Liver (tissue), 9 donors: ENCODE measurements around the gene S1PR4. TPM values are rescaled to one million over a fixed set of nuclear protein-coding genes. Genes with fewer than 3 reads are reported as not detected.

ENCODE experiments used
- DNase-seq: peaks from one replicate; pipeline ENCODE4 v3.0.0-alpha.2; 2017; ENCODE audit warnings: low spot score
- H3K27ac ChIP-seq, 2 donors: one replicate each; pipeline ENCODE4 v1.7.0; 2013; ENCODE audit warnings: inconsistent platforms in 2 of 2, low read length in 2 of 2, control low read depth in 1 of 2, low read depth in 1 of 2, mild to moderate bottlenecking in 1 of 2
- H3K27me3 ChIP-seq, 4 donors: one replicate each; pipeline versions ENCODE4 v1.6.1 to v1.7.0; 2013; ENCODE audit warnings: low read length in 3 of 4, inconsistent platforms in 1 of 4, mild to moderate bottlenecking in 1 of 4, moderate library complexity in 1 of 4; ENCODE audit not compliant: control insufficient read depth in 4 of 4, insufficient read depth in 4 of 4
- H3K36me3 ChIP-seq, 4 donors: one replicate each; pipeline versions ENCODE4 v1.6.1 to v1.7.0; 2013; ENCODE audit warnings: low read length in 3 of 4, mild to moderate bottlenecking in 3 of 4, low read depth in 1 of 4, moderate library complexity in 1 of 4; ENCODE audit not compliant: control insufficient read depth in 4 of 4, insufficient read depth in 3 of 4
- H3K4me1 ChIP-seq, 4 donors: one replicate each; pipeline versions ENCODE4 v1.6.1 to v1.7.0; 2013; ENCODE audit warnings: low read length in 3 of 4, mild to moderate bottlenecking in 3 of 4, moderate library complexity in 1 of 4; ENCODE audit not compliant: control insufficient read depth in 4 of 4, insufficient read depth in 4 of 4
- H3K4me3 ChIP-seq, 3 donors: one replicate each; pipeline versions ENCODE4 v1.6.1 to v1.7.0; 2013; ENCODE audit warnings: low read length in 3 of 3, control low read depth in 1 of 3, low read depth in 1 of 3, mild to moderate bottlenecking in 1 of 3
- H3K9ac ChIP-seq, 2 donors: one replicate each; pipeline ENCODE4 v1.7.0; 2013; ENCODE audit warnings: low read length in 2 of 2, mild to moderate bottlenecking in 2 of 2, moderate library complexity in 2 of 2, control low read depth in 1 of 2, low read depth in 1 of 2
- H3K9me3 ChIP-seq, 4 donors: one replicate each; pipeline versions ENCODE4 v1.6.1 to v1.7.0; 2013; ENCODE audit warnings: low read length in 3 of 4; ENCODE audit not compliant: control insufficient read depth in 4 of 4
- EGR1 ChIP-seq, 2 donors: IDR thresholded peaks; 2 replicates each; pipeline ENCODE4 v1.6.1; 2016 to 2018; ENCODE audit warnings: antibody characterized with exemption in 2 of 2, low read depth in 2 of 2
- FOXA2 ChIP-seq: IDR thresholded peaks from 2 replicates; pipeline ENCODE4 v1.6.1; 2016; ENCODE audit warnings: antibody characterized with exemption
- GABPA ChIP-seq, 2 donors: IDR thresholded peaks in 1 of 2; conservative IDR thresholded peaks in 1 of 2; 2 replicates each; pipeline ENCODE4 v1.6.1; 2016; ENCODE audit warnings: antibody characterized with exemption in 2 of 2, mild to moderate bottlenecking in 1 of 2, moderate library complexity in 1 of 2
- HNF4G ChIP-seq: IDR thresholded peaks from 2 replicates; pipeline ENCODE4 v1.6.1; 2016; ENCODE audit warnings: antibody characterized with exemption
- JUND ChIP-seq, 2 donors: IDR thresholded peaks; 2 replicates each; pipeline ENCODE4 v1.6.1; 2016; ENCODE audit warnings: antibody characterized with exemption in 2 of 2
- NR2F2 ChIP-seq: IDR thresholded peaks from 2 replicates; pipeline ENCODE4 v1.6.1; 2016; ENCODE audit warnings: antibody characterized with exemption
- RAD21 ChIP-seq, 2 donors: IDR thresholded peaks; 2 replicates each; pipeline ENCODE4 v1.6.1; 2016; ENCODE audit warnings: antibody characterized with exemption in 2 of 2, mild to moderate bottlenecking in 2 of 2
- RXRA ChIP-seq, 2 donors: IDR thresholded peaks; 2 replicates each; pipeline ENCODE4 v1.6.1; 2017 to 2018; ENCODE audit warnings: antibody characterized with exemption in 2 of 2, mild to moderate bottlenecking in 1 of 2
- SP1 ChIP-seq: IDR thresholded peaks from 2 replicates; pipeline ENCODE4 v1.6.1; 2018; ENCODE audit warnings: antibody characterized with exemption, mild to moderate bottlenecking
- TAF1 ChIP-seq: conservative IDR thresholded peaks from 2 replicates; pipeline ENCODE4 v1.6.1; 2016; ENCODE audit warnings: antibody characterized with exemption, mild to moderate bottlenecking
- WGBS: extraction: QIAGEN DNeasy Blood & Tissue Kit; methylation state at CpG from one replicate; pipeline ENCODE4 v1.1.7; 2013; 5-methylcytosine and 5-hydroxymethylcytosine counted together
- polyA plus RNA-seq, 2 donors: library from polyadenylated mRNA; stranded (reverse) in 1 of 2; unstranded in 1 of 2; fragments of 200-250 nt in 1 of 2; fragments of >200 nt in 1 of 2; fragmentation: Nextera tagmentation in 1 of 2; extraction: Ambion mirVana in 1 of 2; gene quantifications; one replicate each; pipeline versions ENCODE4 v1.2.1 to v1.2.3, GENCODE V29; 2013 to 2015
- total RNA-seq, 2 donors: library from RNA; depleted of rRNA; stranded (reverse); fragments of >200 nt; gene quantifications; one replicate each; pipeline ENCODE4 v1.2.3, GENCODE V29; 2014
- TF ChIP-seq, protein P1 (sequence below): fragments of 150-350 bp; IDR thresholded peaks from 2 replicates; pipeline ENCODE4 v1.5.1; 2017; ENCODE audit warnings: improper control_type of control experiment, low read depth, low read length; ENCODE audit not compliant: missing input control
- donor health status: healthy.
- donor health status: healthy.
- donor health status: healthy.
- donor health status: healthy.
- donor health status: healthy.

S1PR4 gene
- total and polyA plus RNA-seq, 4 donors, result 0.93 to 11.0 (median 2.1) TPM

DNA sequence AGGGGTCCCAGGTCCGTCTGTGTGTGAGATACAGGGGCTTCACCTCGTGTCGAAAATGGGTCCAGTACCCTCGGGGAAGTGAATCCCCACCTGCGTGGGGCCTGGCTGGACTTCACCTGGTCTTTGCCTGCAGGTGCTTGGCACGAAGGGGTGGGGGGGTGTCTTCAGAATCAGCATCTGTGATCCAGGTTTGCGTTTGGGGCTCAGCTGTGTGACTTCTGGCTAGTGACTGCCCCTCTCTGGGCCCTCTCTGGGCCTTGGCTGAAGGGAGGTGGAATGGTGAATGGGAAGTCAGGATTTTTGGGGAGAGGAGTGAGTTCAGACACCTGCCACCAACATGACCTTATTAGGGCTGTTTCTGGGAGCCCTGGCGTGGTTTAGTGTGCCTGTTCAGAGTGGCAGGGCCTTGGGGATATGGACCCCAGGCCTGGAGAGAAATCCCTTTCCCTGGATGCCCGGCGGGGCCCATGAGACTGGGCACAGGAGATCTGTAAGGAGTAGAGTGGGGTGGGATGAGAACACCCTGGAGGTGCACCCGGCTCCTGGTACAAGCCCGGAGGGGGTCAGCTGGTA lies 48.6 kb downstream of the S1PR4 start:
- no peak for TF ChIP-seq TAF1
- Histone ChIP-seq H3K36me3 (no peaks in the 10 kb centered on the region), H3K27me3 (peaks cover 0 to 8% (median under 1%) of the 10 kb centered on the region in 4 donors), H3K4me1 (peaks cover 0 to 2% (median 0%) of the 10 kb centered on the region in 4 donors), H3K27ac (no peak overlapping the region), H3K9me3 (no peaks in the 10 kb centered on the region), H3K9ac (no peak overlapping the region), H3K4me3 (no peak overlapping the region)
- 67% methylated on average over 12 of the region's 12 CpGs for WGBS
- DNase-seq, result no peak

DNA sequence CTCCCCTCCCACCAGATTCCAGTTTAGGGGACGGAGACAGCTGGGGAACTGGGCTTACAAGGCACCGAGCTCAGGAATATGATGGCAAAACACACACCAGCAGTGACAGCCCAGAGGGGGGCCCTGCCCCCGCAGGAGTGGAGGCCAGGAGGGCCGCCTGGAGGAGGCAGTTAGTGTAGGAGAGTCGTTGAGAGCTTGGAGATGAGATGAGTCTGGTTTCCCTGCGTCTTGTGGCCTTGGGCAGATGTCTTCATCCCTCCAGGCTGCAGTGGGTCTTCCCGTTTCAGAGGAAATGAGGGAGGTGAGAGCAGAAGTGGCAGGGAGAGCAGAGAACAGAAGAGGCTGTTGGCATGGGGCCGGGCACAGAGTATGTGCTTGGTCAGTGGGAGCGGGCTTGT lies 50.8 kb downstream of the S1PR4 start:
- TF ChIP-seq, protein P1, sequence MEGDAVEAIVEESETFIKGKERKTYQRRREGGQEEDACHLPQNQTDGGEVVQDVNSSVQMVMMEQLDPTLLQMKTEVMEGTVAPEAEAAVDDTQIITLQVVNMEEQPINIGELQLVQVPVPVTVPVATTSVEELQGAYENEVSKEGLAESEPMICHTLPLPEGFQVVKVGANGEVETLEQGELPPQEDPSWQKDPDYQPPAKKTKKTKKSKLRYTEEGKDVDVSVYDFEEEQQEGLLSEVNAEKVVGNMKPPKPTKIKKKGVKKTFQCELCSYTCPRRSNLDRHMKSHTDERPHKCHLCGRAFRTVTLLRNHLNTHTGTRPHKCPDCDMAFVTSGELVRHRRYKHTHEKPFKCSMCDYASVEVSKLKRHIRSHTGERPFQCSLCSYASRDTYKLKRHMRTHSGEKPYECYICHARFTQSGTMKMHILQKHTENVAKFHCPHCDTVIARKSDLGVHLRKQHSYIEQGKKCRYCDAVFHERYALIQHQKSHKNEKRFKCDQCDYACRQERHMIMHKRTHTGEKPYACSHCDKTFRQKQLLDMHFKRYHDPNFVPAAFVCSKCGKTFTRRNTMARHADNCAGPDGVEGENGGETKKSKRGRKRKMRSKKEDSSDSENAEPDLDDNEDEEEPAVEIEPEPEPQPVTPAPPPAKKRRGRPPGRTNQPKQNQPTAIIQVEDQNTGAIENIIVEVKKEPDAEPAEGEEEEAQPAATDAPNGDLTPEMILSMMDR, result no peak
- TF ChIP-seq FOXA2 (no peak), JUND (IDR thresholded peaks at IDR 0.05) (no peak), HNF4G (no peak), RXRA (IDR thresholded peaks at IDR 0.05) (no peak), GABPA (IDR thresholded peaks at IDR 0.05 in 1 of 2, conservative IDR thresholded peaks at IDR 0.05 in 1 of 2) (no peak), EGR1 (IDR thresholded peaks at IDR 0.05; ENCODE audit: low read depth in 2 of 2) (no peak), SP1 (no peak), RAD21 (IDR thresholded peaks at IDR 0.05) (no peak), NR2F2 (no peak)
- Histone ChIP-seq H3K9me3 (no peaks in the 10 kb centered on the region), H3K4me1 (no peaks in the 10 kb centered on the region), H3K36me3 (no peaks in the 10 kb centered on the region), H3K27me3 (peaks cover 0 to 8% (median under 1%) of the 10 kb centered on the region in 4 donors), H3K9ac (no peak overlapping the region), H3K4me3 (no peak overlapping the region), H3K27ac (no peak overlapping the region)
- WGBS, result 57% methylated on average over 9 of the region's 9 CpGs
- DNase-seq, result no peak

Other genes starting within 250 kb of the S1PR4 start
- 1 to 10 TPM; 2.6 to 3.5 TPM for gene ZNF77, start 233.8 kb upstream of the S1PR4 start, total RNA-seq
- gene ZNF77, start 233.8 kb upstream of the S1PR4 start, polyA plus RNA-seq, result 1 to 10 TPM in 1 of 2 donors, under 1 TPM in 1; 0.90 to 1.1 TPM
- gene TLE6, start 201.2 kb upstream of the S1PR4 start, total RNA-seq, result 1 to 10 TPM in 1 of 2 donors, under 1 TPM in 1; 0.47 to 1.7 TPM
- gene TLE6, start 201.2 kb upstream of the S1PR4 start, polyA plus RNA-seq, result 1 to 10 TPM in 1 of 2 donors, under 1 TPM in 1; 0.78 to 2.8 TPM
- 1 to 10 TPM; 4.5 to 9.3 TPM for gene TLE2, start 149.5 kb upstream of the S1PR4 start, total RNA-seq
- gene TLE2, start 149.5 kb upstream of the S1PR4 start, polyA plus RNA-seq, result 1 to 10 TPM; 3.6 to 7.0 TPM
- gene TLE5, start 116.3 kb upstream of the S1PR4 start, total RNA-seq, result 10 to 100 TPM; 48.0 to 61.7 TPM
- gene TLE5, start 116.3 kb upstream of the S1PR4 start, polyA plus RNA-seq, result 100 to 1,000 TPM in 1 of 2 donors, 10 to 100 TPM in 1; 47.2 to 166 TPM
- gene GNA11, start 84.4 kb upstream of the S1PR4 start, total RNA-seq, result 10 to 100 TPM; 16.9 to 19.6 TPM
- 10 to 100 TPM; 12.5 to 20.2 TPM for gene GNA11, start 84.4 kb upstream of the S1PR4 start, polyA plus RNA-seq
- gene GNA15, start 42.7 kb upstream of the S1PR4 start, total RNA-seq, result 10 to 100 TPM in 1 of 2 donors, 1 to 10 TPM in 1; 1.6 to 10.4 TPM
- 1 to 10 TPM in 1 of 2 donors, under 1 TPM in 1; 0.11 to 1.2 TPM for gene GNA15, start 42.7 kb upstream of the S1PR4 start, polyA plus RNA-seq
- 10 to 100 TPM; 29.5 to 42.6 TPM for gene NCLN, start 7.2 kb downstream of the S1PR4 start, total RNA-seq
- 10 to 100 TPM; 34.2 to 50.8 TPM for gene NCLN, start 7.2 kb downstream of the S1PR4 start, polyA plus RNA-seq
- under 1 TPM; 0.19 to 0.33 TPM for gene CELF5, start 45.9 kb downstream of the S1PR4 start, total RNA-seq
- under 1 TPM; 0.06 to 0.50 TPM for gene CELF5, start 45.9 kb downstream of the S1PR4 start, polyA plus RNA-seq
- gene NFIC, start 187.8 kb downstream of the S1PR4 start, total RNA-seq, result 100 to 1,000 TPM in 1 of 2 donors, 10 to 100 TPM in 1; 12.8 to 100 TPM
- gene NFIC, start 187.8 kb downstream of the S1PR4 start, polyA plus RNA-seq, result 10 to 100 TPM; 71.8 to 78.5 TPM